ENCODE measurements around the gene FAM76A.

- TF ChIP-seq CTCF (IDR thresholded peaks at IDR 0.05) = no peak
- TF ChIP-seq POLR2A (IDR thresholded peaks at IDR 0.05) = no peak
Observed at GRCh38 chr1:27744556-27744955, 18.8 kb downstream of the FAM76A start.
